Stimulated activated CD4-positive, alpha-beta T cell treated with anti-CD3 and anti-CD28 coated beads, Interleukin-15, amount 100 ng/mL, for 24 hours (primary cell): ENCODE data around the gene PHF21A.
A peak's percentile ranks its signal among the peaks of the same experiment; 100 is the strongest.

Source experiments
- DNase-seq: peaks from one replicate; pipeline ENCODE4 v3.0.0-alpha.2; 2020

The PHF21A gene

DNA sequence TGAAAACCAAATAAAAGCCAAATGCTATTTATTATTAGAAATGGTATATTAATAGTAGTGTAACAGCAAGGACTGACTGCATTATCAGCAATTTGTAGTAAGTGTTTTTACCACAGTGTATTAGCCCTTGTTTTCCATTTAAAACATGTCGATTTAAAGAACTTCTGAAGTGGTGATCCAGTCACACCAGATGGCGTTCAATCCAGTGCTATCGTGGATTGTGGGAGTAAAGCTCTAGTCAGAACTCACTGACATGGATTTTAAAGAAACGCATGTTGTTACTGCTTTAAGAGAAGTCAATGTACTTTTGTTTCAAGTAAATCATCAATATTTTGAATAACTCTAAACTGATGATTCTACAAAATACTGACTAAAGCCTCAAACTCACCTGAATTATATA is 147.7 kb downstream of the PHF21A start:
- no peak for DNase-seq

DNA sequence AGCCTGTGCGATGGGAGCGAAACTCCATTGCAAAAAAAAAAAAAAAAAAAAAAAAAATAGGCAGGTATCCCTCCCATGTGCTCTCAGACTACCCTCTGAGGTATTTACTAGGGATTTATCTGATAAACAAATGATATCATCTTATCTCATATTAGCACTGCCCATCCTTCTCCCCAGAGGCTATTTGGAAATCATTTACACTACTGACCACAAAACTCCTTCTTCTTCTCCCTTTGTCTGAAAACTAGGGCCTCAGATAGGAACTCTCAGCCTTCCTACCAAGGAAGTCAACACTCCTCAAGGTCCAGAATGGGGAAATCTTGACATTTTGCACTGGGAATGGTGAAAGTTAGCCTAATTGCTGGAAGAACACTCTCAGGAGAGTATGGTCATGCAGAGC is 152.4 kb downstream of the PHF21A start:
- no peak for DNase-seq

DNA sequence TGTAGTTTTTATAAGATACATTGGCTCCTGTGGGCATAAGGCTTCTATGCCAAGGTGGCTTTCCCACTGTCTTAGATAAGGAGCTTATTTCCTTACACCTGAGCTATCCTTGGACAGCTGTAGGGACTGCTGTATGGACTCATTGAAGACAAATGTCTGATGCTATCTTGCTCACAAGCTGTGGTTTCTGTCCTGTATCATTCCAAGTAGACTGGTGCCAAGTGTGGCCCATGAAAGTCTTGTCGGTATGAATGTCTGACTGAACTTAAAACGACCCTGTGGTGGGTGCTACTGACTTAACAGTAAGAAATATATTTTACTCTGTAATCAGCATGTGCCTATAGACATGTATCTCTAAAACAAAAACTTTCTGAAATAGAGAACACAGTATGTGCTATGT is 153.7 kb downstream of the PHF21A start:
- no peak for DNase-seq

GRCh38 chr11:45964911-45965389 is 156.3 kb downstream of the PHF21A start:
- peak; percentile 58 for DNase-seq

- DNase-seq: no peak
Measured at GRCh38 chr11:45961751-45962240, 159.5 kb downstream of the PHF21A start.

DNA sequence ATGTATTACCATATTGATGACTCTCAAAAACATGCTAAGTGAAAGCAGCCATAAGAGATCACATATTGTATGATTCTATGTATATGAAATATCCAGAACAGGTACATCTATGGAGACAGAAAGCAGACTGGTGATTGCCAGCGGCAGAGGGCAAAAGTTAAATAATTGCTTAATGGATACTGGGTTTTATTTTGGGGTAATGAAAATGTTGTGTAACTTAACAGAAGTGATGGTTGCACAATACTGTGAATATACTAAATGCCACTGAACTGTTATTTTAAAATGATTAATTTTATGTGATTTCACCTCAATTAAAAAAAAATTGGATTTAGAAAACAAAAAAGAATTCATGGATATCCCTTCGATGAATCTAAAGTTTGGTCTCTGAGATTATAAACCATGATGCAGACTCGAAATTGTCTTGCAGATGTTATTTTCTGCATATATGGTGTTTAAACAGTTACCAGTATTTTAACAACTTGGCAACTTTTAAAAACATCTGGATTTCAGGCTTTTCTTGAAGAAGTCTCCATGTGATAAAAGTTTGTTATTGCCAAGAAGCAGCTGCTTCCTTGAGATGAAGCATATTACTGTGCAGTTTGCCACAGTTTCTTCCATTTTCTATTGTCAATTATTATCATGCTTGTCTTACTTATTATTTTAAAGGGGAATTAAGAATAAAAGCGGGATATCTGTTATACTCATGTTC is 160.7 kb downstream of the PHF21A start:
- DNase-seq: no peak

- no peak for DNase-seq
Measured at GRCh38 chr11:45959851-45960250, 161.4 kb downstream of the PHF21A start.

GRCh38 chr11:45949992-45950407 is 171.3 kb downstream of the PHF21A start:
- DNase-seq: no peak

- no peak for DNase-seq
Measured at GRCh38 chr11:45948356-45948755, 172.9 kb downstream of the PHF21A start.

- no peak for DNase-seq
Measured at GRCh38 chr11:45947885-45948284, 173.4 kb downstream of the PHF21A start.

DNA sequence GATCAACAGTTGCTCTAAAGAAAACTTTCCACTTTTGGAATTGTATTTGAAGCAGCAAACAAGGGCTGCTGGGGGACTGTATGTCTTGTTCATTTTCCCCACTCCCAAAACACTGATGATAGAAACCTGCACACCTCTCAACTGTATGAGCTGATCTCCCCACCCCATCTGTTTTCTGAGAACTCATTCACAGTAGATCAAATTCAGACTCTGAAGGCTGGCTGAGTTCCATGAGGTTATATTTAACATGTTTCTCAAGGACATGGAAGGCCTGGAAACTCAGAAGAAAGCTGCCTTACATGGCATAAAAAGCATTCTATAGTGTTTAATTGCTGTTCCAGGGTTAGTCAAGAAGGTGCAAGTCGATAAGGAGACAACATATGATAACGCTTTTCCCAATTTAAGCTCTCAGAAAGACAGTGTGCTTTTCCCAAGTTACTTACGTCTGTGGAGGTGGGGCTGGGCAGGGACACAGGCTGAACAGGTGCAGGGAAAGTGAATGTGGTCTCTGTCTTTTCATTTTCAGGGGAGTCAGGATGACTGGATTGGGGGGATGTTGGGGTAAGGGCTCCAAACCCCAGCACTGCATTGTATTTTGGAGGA is 175.8 kb downstream of the PHF21A start:
- no peak for DNase-seq

GRCh38 chr11:45942381-45942780 is 178.9 kb downstream of the PHF21A start:
- DNase-seq: no peak

- no peak for DNase-seq
Measured at GRCh38 chr11:45941285-45941684, 180.0 kb downstream of the PHF21A start.

DNA sequence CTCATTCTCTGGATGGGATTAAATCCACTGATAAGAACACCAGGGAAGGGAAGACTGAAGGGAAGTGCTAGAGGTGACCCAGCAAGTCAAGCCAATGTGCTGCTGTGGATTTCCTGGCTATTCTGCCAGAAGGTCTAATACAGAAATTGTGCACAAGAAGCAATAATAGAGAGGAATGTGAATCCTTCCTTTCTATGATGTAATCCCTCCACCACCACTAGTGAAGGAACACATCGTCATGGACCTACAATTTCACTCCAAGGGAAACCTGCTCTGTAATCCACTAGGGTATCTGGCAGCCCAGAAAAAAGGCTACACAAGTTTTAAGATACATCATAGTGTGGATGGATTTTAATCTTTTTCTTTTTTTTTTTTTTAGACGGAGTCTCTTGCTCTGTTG is 181.4 kb downstream of the PHF21A start:
- no peak for DNase-seq

- DNase-seq: no peak
Measured at GRCh38 chr11:45937916-45938315, 183.3 kb downstream of the PHF21A start.

- no peak for DNase-seq
Measured at GRCh38 chr11:45936511-45937054, 184.7 kb downstream of the PHF21A start.

DNA sequence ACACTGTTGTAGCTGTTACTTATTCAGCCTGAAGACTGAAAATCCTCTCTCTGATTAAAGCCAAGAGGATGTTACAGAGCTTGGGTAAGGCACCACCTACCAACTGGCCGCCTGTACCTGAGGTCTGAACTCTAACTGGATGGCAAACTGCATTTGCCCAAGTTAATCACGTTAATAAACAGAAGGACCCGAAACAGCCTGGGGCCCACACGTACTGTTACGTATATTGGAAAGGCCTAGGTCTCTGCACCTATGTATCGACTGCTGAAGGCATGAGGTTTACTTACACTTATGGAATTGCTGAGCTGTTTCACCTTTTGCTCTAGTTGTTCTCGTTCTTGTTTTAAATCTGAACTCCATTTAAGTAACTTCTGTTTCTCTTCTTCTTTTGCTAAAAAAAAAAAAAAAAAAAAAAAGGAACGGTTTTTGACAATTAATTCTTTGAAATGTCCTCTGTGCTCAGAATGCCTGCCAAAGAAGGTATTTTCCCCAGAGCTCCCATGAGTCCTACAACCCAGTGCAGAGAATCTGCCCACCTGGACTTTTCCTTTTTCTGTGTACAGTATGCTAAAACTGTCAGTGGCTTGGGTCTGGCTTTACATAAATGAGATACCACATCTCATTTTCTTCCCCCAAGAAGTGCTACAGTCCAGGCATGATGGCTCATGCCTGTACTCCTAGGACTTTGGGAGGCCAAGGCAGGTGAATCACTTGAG is 185.7 kb downstream of the PHF21A start:
- DNase-seq: no peak

DNA sequence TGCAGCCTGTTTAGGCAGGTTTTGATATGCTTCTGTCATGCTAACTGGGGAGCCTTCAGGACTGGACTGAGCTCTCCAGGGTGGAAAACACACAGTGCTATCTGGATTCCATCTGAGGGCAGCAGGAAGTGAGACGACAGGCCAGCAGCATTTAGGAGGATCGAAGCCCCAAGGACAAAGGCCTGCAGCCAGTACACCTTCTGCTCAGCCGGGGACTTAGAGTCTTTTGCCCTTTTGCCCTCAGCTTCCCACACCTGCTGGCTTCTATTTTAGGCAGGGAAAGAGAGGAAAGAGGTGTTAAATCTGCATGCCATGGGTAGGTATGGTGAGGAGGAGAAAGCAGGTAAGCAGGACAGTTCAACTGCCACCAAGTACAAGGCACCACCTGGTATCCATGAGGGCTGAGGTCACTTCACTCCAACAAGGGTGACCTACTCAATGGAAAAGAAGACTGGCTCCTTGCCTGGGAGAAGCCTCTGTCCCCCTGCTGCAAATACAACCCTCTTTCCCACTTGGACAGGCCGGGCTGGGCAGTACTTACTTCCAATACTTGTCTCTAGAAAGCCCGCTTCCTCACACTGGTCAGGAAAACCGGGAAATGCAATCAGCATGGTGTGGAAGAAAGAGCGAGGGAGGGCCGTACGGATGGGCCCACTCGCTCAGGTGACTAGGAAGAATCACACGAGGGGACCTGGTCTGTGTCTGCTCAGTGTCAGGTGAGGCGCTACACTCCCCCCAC is 186.5 kb downstream of the PHF21A start:
- DNase-seq: no peak

DNA sequence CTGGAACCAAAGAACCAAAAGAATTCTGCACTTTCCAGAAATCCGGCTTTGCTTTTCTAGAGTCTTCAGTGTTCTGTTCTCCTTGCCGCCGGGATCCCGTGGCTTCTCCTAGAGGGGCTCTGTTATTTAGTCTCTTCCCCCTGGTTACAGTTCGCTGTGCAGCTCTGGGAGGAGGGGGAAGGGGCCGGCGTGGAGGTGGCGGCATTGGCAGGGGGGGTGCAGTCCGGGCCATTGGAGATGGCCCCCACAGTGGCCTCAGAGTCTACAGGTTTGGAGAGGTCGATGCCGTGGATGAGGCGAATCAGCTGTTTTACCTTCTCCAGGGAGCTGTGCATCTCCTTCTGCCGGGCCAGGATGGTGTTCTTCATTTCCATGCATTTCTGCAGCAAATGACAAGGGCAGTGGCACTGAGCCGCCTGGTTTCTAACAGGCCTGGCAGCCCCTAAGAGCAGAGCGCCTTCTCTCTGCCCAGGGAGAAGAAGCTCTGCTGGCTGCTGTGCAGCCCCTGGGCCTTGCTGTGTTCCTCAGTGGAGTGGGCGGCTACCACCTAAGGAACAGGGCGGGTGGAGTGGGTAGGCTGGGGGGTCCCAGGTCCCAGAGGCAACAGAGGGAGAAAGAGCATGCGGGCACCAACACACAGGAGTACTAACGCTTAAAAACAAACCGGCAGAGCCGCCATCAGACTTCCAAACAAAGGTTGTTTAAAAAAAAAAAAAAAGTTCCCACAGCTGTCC is 187.2 kb downstream of the PHF21A start:
- no peak for DNase-seq

GRCh38 chr11:45933131-45933831 is 188.0 kb downstream of the PHF21A start:
- DNase-seq: no peak

DNA sequence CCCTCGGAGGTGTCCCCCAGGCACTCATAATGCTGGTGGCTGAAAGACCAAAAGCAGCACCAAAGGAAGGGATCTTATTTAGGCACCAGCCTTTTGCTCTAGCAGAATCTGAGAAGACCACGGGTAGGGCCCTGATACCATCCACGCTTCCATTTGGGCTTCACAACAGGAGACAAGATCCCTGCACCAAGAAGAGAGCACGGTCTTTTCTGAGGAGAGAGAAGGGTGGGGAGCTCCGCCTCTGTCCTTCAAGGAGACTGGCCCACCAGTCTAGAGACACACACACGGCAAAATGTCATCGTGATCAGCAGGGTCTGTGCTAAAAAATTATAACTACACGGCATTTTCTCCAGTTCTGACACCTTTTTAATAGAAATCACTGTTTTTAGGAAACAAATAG is 189.0 kb downstream of the PHF21A start:
- DNase-seq: no peak
